Small intestine (tissue), 7 donors: Measurements from ENCODE around the gene RABAC1. TPM values are rescaled to one million over a fixed set of nuclear protein-coding genes. Genes with fewer than 3 reads are reported as not detected.

Experiments
- DNase-seq, 2 donors: peaks; one replicate each; pipeline versions ENCODE4 v3.0.0 to v3.0.0-alpha.2; 2013
- FAIRE-seq: peaks from 2 replicates; lab custom pipeline; 2012; peaks lifted over from hg19 to GRCh38; lab: Jason Lieb, UNC
- H3K27ac ChIP-seq, 3 donors: one replicate each; pipeline ENCODE4 v1.5.1; 2013; ENCODE audit warnings: low read length in 2 of 3, mild to moderate bottlenecking in 2 of 3, control low read depth in 1 of 3, inconsistent platforms in 1 of 3, low read depth in 1 of 3, moderate library complexity in 1 of 3
- H3K27me3 ChIP-seq, 3 donors: one replicate each; pipeline ENCODE4 v1.6.1; 2013; ENCODE audit warnings: low read length in 3 of 3, inconsistent platforms in 1 of 3; ENCODE audit not compliant: control insufficient read depth in 3 of 3, insufficient read depth in 3 of 3
- H3K36me3 ChIP-seq, 3 donors: one replicate each; pipeline ENCODE4 v1.6.1; 2013; ENCODE audit warnings: low read length in 3 of 3, inconsistent platforms in 1 of 3, low read depth in 1 of 3, mild to moderate bottlenecking in 1 of 3, moderate library complexity in 1 of 3; ENCODE audit not compliant: control insufficient read depth in 3 of 3, insufficient read depth in 2 of 3
- H3K4me1 ChIP-seq, 3 donors: one replicate each; pipeline ENCODE4 v1.6.1; 2013; ENCODE audit warnings: low read length in 2 of 3, inconsistent platforms in 1 of 3, low read depth in 1 of 3, mild to moderate bottlenecking in 1 of 3, moderate library complexity in 1 of 3; ENCODE audit not compliant: control insufficient read depth in 3 of 3, insufficient read depth in 2 of 3
- H3K4me3 ChIP-seq, 3 donors: one replicate each; pipeline ENCODE4 v1.5.1; 2013; ENCODE audit warnings: low read length in 3 of 3, control low read depth in 1 of 3, inconsistent platforms in 1 of 3, low read depth in 1 of 3, mild to moderate bottlenecking in 1 of 3, moderate library complexity in 1 of 3
- H3K9me3 ChIP-seq, 2 donors: one replicate each; pipeline ENCODE4 v1.6.1; 2013; ENCODE audit warnings: low read depth in 1 of 2, low read length in 1 of 2; ENCODE audit not compliant: control insufficient read depth in 2 of 2, insufficient read depth in 1 of 2
- WGBS, 3 donors: extraction: QIAGEN DNeasy Blood & Tissue Kit; methylation state at CpG; one replicate each; pipeline ENCODE4 v1.1.7; 2013; 5-methylcytosine and 5-hydroxymethylcytosine counted together
- polyA plus RNA-seq, 4 donors: library from polyadenylated mRNA; stranded (reverse) in 3 of 4; unstranded in 1 of 4; fragments of 200-250 nt in 3 of 4; fragments of 120-200 nt in 1 of 4; gene quantifications; one replicate each; pipeline versions ENCODE4 v1.2.1 to v1.2.3, GENCODE V29; 2013
- donor health status: healthy with polysubstance abuse.
- donor health status: control.
- donor health status: control.
- donor health status: Bipolar disorder and iron deficiency.
- donor health status: healthy.

Gene RABAC1
- polyA plus RNA-seq, 4 donors = 72.0 to 227 (median 194) TPM

DNA sequence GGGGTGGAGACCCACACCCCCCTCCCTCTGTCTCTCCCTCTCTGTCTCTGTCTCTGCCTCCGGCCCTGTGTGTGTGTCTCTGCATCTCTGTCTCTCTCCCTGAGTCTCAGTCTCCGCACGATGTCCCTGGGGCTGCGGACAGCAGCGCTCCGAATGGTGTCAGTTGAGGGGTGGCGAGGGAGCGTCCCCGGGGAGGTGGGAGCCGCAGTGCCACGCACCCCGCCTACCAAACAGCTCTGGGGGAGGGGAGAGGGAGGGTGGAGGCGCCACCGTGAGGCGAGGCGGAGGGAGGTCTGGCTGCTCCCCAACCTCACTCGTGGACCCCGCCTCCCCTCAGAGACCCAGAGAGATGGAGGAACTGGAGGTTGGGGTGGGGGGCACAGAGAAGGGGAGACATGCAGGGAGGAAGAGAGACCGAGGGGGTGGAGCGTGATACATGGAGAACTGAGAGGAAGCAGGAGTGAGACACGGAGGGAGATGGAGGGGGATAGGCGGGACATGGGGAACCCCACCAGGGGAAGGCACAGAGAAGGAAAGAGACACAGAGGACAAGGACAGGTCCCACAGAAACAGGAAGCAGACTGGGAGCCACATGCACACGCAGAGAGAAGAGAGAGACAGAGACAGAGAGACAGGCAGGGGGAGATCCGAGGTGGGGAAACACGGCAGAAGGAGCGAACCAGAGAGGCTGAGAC is 38.1 kb downstream of the RABAC1 start:
- Histone ChIP-seq H3K27ac (no peak overlapping the region), H3K27me3 (peaks cover 6 to 88% (median 50%) of the 10 kb centered on the region in 3 donors), H3K9me3 (no peaks in the 10 kb centered on the region), H3K4me1 (no peaks in the 10 kb centered on the region), H3K4me3 (no peak overlapping the region), H3K36me3 (no peaks in the 10 kb centered on the region)
- DNase-seq (no peak), FAIRE-seq (no peak)
- WGBS, 3 donors = 10 to 30% (median 19%) methylated on average over 25 to 26 of the region's 26 CpGs

DNA sequence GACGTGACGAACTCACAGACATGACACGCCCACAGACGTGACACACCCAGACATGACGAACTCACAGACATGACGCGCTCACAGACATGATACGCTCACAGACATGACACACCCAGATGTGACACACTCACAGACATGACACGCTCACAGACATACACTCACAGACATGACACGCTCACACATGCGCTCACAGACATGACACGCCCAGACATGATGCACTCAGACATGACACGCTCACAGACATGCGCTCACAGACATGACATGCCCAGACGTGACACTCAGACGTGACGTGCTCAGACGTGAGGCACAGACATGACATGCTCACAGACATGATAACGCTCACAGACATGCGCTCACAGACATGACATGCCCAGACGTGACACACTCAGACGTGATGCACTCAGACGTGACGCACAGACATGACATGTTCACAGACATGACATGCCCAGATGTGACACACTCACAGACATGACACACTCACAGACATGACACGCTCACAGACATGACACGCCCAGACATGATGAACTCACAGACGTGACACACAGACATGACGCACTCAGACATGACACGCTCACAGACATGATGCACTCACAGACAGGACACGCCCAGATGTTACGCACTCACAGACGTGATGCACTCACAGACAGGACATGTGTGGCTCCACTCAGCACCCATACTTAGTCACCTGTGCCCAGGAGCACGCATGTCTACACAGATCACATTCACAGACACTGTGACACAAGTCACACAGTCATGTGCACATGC is 39.0 kb downstream of the RABAC1 start:
- H3K27me3 ChIP-seq = peaks cover 11 to 88% (median 48%) of the 10 kb centered on the region in 3 donors
- H3K9me3 ChIP-seq = no peaks in the 10 kb centered on the region
- H3K27ac ChIP-seq = no peak overlapping the region
- 79 to 92% (median 85%) methylated on average over 33 of the region's 33 CpGs for WGBS, 3 donors
- no peaks in the 10 kb centered on the region for H3K4me1 ChIP-seq
- FAIRE-seq (no peak), DNase-seq (no peak)
- H3K36me3 ChIP-seq = no peaks in the 10 kb centered on the region
- no peak overlapping the region for H3K4me3 ChIP-seq

DNA sequence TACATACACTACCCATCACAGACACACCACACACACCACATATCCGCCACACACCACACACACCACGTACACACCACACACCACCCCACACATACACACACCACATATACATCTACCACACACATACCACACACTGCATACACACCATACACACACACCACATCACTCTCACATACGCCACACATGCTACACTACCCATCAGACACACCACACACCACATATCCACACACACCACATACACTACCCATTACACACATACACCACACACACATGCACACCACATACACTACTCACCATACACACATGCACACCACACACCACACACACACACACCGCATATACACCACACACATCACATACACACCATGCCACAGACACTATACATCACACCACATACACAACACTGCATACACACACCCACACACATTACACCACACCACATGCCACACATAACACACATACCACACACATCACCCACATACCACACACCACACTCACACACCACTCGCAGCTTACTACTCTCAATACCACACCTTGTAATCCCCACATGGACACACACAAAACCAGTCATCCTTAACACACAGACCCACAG is 40.4 kb downstream of the RABAC1 start:
- H3K27me3 ChIP-seq = peaks cover 11 to 86% (median 41%) of the 10 kb centered on the region in 3 donors
- no peak overlapping the region for H3K27ac ChIP-seq
- no peak for FAIRE-seq
- no peak overlapping the region for H3K4me3 ChIP-seq
- no peaks in the 10 kb centered on the region for H3K36me3 ChIP-seq
- DNase-seq = no peak
- 84 to 91% (median 91%) methylated on average over 5 of the region's 5 CpGs for WGBS, 3 donors
- H3K9me3 ChIP-seq = no peaks in the 10 kb centered on the region
- H3K4me1 ChIP-seq = no peaks in the 10 kb centered on the region

DNA sequence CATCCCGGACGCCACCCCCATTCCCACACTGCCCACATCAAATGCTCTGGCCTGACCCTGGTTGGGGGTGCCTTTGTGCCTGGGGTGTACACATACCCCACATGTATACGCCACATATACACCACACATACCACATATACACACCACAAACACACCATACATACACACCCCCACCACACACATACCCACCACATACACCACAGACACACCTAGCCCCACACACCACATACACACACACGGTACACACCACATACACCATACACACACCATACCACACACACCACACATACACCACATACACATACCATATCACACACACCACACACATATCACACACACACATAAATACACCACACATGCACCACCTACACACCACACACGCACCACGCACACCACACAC is 41.0 kb downstream of the RABAC1 start:
- Histone ChIP-seq H3K4me3 (no peak overlapping the region), H3K36me3 (no peaks in the 10 kb centered on the region), H3K4me1 (no peaks in the 10 kb centered on the region), H3K9me3 (no peaks in the 10 kb centered on the region), H3K27ac (no peak overlapping the region), H3K27me3 (peaks cover 14 to 89% (median 46%) of the 10 kb centered on the region in 3 donors)
- DNase-seq (no peak), FAIRE-seq (no peak)
- 77 to 79% (median 78%) methylated on average over 6 of the region's 6 CpGs for WGBS, 3 donors

DNA sequence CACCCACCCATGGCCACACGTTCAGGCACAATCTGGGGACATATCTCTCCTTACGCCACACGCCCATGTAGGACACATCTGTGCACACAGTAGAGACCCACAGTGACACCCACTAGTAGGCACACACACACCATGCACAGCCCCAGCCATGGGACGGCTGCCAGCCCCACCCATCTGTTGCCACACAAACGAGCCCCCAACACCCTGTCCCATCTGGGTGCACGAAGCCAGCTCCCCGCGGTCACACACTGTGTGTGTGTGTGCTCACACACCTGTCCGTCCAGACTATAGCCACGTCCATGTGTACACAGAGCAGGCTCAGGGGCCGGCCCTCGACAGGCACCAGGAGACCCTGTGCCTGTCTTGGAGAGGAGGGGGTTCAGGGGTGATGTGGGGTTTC is 41.4 kb downstream of the RABAC1 start:
- Histone ChIP-seq H3K9me3 (no peaks in the 10 kb centered on the region), H3K27me3 (peaks cover 14 to 89% (median 44%) of the 10 kb centered on the region in 3 donors), H3K4me1 (no peaks in the 10 kb centered on the region), H3K27ac (no peak overlapping the region), H3K4me3 (no peak overlapping the region), H3K36me3 (no peaks in the 10 kb centered on the region)
- DNase-seq (no peak), FAIRE-seq (no peak)
- WGBS, 3 donors = 41 to 53% (median 42%) methylated on average over 12 of the region's 12 CpGs

DNA sequence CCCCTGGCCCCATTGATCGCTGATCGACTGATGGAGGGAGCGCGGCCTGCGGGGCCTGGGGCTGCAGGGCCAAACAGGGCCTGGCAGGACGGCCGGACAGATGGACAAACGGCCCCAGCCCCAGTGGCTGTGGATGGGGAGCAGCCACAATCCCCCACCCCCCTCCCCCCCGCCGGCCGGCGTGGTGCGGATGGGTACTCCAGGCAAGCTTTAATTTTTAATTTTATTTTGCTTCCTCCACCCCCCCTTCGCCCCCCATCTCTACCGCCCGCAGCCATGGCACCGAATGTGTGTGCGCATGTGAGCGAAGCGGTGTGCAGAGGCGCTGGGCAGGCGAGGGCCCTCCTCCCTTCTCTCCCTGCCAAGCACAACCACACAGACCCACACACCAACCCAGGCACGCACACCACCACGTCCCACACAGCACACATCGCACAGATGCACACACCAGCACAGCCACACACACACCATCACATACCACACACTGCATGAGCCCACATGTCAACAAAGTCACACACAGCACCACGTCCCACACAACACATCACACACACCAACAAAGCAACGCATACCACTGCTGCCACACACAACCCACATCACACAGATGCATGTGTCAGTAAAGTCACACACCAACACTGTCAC is 43.2 kb downstream of the RABAC1 start:
- H3K27me3 ChIP-seq = peaks cover 18 to 89% (median 41%) of the 10 kb centered on the region in 3 donors
- no peaks in the 10 kb centered on the region for H3K36me3 ChIP-seq
- H3K27ac ChIP-seq = no peak overlapping the region
- DNase-seq (no peak), FAIRE-seq (no peak)
- no peaks in the 10 kb centered on the region for H3K4me1 ChIP-seq
- WGBS, 3 donors = 25 to 34% (median 31%) methylated on average over 22 to 27 of the region's 27 CpGs
- no peak overlapping the region for H3K4me3 ChIP-seq
- H3K9me3 ChIP-seq = no peaks in the 10 kb centered on the region

DNA sequence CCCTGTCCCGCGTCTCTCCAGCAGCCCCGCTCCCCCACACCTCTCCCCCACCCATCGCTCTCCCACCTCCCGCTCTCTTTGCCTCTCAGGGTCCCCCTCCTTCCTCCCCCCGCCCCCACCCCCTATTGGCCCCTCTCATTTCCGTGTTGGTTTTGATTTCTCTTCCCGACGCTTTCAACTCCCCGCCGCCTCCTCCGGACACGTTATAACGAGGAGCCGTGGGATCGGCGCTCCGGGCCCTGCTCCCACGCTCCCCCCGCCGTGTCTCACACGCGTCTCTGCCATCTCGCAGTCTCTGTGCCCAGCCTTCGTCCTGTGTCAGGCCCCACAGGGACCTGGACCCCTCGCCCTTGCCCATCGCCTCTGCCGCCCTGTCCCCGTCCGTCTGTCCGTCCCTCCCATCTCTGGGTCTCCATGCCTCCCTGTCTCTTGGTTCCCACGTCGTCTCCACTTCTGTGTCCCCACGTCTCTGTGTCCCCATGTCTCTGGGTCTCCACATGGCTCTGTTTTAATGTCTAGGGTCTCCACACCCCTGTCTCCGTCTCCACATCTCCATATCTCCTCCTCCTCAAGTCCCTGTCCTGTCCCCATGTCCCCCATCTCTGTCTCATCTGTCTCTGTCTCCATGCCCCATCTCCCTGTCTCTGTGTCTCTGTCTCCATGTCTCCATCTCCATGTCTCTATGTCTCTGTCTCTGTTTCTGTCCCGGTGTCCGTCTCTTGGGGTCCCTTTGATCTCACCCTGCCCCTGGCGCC is 43.9 kb downstream of the RABAC1 start:
- 3 to 5% (median 5%) methylated on average over 35 to 38 of the region's 38 CpGs for WGBS, 3 donors

More for the DNA sequence above, 43.9 kb downstream of the RABAC1 start:
- peaks cover 18 to 88% (median 41%) of the 10 kb centered on the region in 3 donors for H3K27me3 ChIP-seq
- H3K4me3 ChIP-seq = peak overlapping the region in 1 of 3 donors; percentile 29
- FAIRE-seq = no peak
- H3K9me3 ChIP-seq = no peaks in the 10 kb centered on the region
- no peak for DNase-seq
- no peaks in the 10 kb centered on the region for H3K4me1 ChIP-seq
- H3K27ac ChIP-seq = no peak overlapping the region
- H3K36me3 ChIP-seq = no peaks in the 10 kb centered on the region
